Measurements from ENCODE around the gene TMEM204.

GRCh38 chr16:1541293-1542165, 8.1 kb downstream of the TMEM204 start:
- TF ChIP-seq POLR2A (IDR thresholded peaks at IDR 0.05) (no peak), CTCF (IDR thresholded peaks at IDR 0.05) (no peak)

All from thyroid gland (tissue), 4 donors.